DND-41 (cell line): ENCODE data around the gene PDLIM5.

Experiments
- EZH2 ChIP-seq: IDR thresholded peaks from 3 replicates; pipeline ENCODE4 v1.6.1; 2012; ENCODE audit warnings: borderline replicate concordance, low read depth, mild to moderate bottlenecking, moderate library complexity, low read length, inconsistent platforms; ENCODE audit not compliant: severe bottlenecking
- TF ChIP-seq, protein P1 (sequence below): IDR thresholded peaks from 2 replicates; pipeline ENCODE4 v1.5.1; 2012; ENCODE audit warnings: borderline replicate concordance, low read length, moderate library complexity, mild to moderate bottlenecking; ENCODE audit not compliant: poor library complexity, severe bottlenecking; ENCODE audit errors: extremely low read depth

DNA sequence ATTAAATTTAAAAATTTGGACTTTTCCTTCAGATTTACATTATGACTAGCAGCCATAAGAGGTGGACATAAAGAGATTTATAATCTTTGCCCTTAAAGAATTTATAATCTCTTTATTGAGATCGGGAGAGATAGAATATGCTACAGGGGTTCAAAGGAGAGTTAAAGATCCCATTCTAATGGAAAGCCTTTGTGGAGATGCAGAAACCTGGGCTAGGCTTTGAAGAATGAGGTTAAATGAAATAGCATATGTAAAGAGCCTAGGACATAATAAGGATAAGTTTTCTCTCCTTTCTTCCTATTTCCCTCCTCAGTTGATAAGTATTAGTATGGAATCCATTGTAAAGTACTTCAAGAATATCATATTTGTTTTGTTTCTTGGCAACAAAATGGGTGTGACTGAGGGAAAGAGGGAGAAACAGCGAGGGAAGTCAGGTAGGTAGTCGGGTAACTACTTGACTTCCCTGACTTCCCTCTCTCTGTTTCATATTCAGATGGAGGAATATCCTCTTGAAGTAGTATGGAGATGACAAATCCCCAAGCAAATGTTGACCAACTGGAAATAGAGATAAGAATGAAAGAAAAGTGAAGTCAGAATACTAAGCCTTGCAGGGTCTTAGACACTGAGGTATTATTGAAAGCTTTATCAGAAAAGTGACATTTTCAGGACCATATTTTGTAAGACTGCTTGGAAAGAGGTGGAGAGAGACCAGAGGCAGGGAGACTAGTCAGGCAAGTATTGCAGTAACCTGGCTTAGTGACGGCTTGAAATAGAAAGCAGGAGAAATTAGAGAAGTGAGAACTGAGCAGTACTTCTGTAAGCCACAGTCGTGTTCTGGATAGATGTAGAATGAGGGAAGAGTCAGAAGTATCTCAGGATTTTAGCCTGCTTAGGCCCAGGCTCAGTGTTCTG is 82.9 kb downstream of the PDLIM5 start:
- TF ChIP-seq, protein P1, sequence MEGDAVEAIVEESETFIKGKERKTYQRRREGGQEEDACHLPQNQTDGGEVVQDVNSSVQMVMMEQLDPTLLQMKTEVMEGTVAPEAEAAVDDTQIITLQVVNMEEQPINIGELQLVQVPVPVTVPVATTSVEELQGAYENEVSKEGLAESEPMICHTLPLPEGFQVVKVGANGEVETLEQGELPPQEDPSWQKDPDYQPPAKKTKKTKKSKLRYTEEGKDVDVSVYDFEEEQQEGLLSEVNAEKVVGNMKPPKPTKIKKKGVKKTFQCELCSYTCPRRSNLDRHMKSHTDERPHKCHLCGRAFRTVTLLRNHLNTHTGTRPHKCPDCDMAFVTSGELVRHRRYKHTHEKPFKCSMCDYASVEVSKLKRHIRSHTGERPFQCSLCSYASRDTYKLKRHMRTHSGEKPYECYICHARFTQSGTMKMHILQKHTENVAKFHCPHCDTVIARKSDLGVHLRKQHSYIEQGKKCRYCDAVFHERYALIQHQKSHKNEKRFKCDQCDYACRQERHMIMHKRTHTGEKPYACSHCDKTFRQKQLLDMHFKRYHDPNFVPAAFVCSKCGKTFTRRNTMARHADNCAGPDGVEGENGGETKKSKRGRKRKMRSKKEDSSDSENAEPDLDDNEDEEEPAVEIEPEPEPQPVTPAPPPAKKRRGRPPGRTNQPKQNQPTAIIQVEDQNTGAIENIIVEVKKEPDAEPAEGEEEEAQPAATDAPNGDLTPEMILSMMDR = no peak
- TF ChIP-seq EZH2 = no peak
